Tibial artery (tissue), 4 donors: Measurements from ENCODE around the gene SYNGAP1.

Experiments
- DNase-seq, 2 donors: peaks; one replicate each; pipeline ENCODE4 v3.0.0-alpha.2; 2019
- H3K27ac ChIP-seq, 2 donors: fragments of 200-600 bp; sonication (generic) in 1 of 2; 1 replicate in 1 of 2; 2 replicates in 1 of 2; pipeline ENCODE4 v1.5.1; 2018 to 2019; ENCODE audit warnings: mild to moderate bottlenecking in 1 of 2
- H3K27me3 ChIP-seq, 2 donors: fragments of 200-600 bp; sonication (generic) in 1 of 2; one replicate each; pipeline versions ENCODE4 v1.5.1 to v1.6.0; 2016 to 2019
- H3K36me3 ChIP-seq, 3 donors: fragments of 200-600 bp; sonication (generic) in 2 of 3; one replicate each; pipeline ENCODE4 v1.5.1; 2016 to 2019; ENCODE audit warnings: mild to moderate bottlenecking in 2 of 3
- H3K4me1 ChIP-seq, 4 donors: fragments of 200-600 bp; sonication (generic) in 2 of 4; 1 replicate in 3 of 4; 2 replicates in 1 of 4; pipeline ENCODE4 v1.5.1; 2016 to 2019
- H3K4me3 ChIP-seq, 2 donors: fragments of 200-600 bp; sonication (generic) in 1 of 2; 1 replicate in 1 of 2; 2 replicates in 1 of 2; pipeline ENCODE4 v1.5.1; 2018 to 2019; ENCODE audit warnings: mild to moderate bottlenecking in 2 of 2
- H3K9me3 ChIP-seq, 3 donors: fragments of 200-600 bp; sonication (generic) in 1 of 3; one replicate each; pipeline ENCODE4 v1.5.1; 2016 to 2019
- CTCF ChIP-seq, 2 experiments: fragments of 200-600 bp in 1 of 2; fragments of 450-650 bp in 1 of 2; IDR thresholded peaks; one replicate each; pipeline ENCODE4 v1.5.1; 2017 to 2019; ENCODE audit warnings: antibody characterized with exemption in 2 of 2, mild to moderate bottlenecking in 1 of 2, moderate library complexity in 1 of 2
- intact Hi-C: fragments of 100-400 bp; cut with DNase I; formaldehyde crosslinking; loops from one replicate; pipeline ENCODE4 v1.15.0; 2023; ENCODE audit warnings: low total_unique reads

Gene SYNGAP1

GRCh38 chr6:33504486-33504885, 84.6 kb downstream of the SYNGAP1 start:
- no peak for TF ChIP-seq CTCF (IDR thresholded peaks at IDR 0.05)
- H3K36me3 ChIP-seq = no peaks in the 10 kb centered on the region
- H3K27ac ChIP-seq = no peak overlapping the region
- H3K4me3 ChIP-seq = no peak overlapping the region
- intact Hi-C loops = no loop called here
- H3K27me3 ChIP-seq = peaks cover 0 to 6% of the 10 kb centered on the region in 2 donors
- no peaks in the 10 kb centered on the region for H3K9me3 ChIP-seq
- peaks cover 0 to 5% (median 0%) of the 10 kb centered on the region in 4 donors for H3K4me1 ChIP-seq
- DNase-seq = no peak
